HG02610 (cell line): ENCODE results near the gene PHYH.
A peak's percentile ranks its signal among the peaks of the same experiment; 100 is the strongest.
"Not testable (repeated sequence)": the region's sequence is repeated elsewhere in the genome, so short reads cannot be mapped to it uniquely, and the experiment has no call there.

ENCODE experiments used
- ATAC-seq: cut with Tn5 transposase; IDR thresholded peaks from one replicate; pipeline ENCODE4 v1.9.1; 2021; ENCODE audit warnings: mild to moderate bottlenecking, moderate library complexity; ENCODE audit not compliant: unreplicated experiment

PHYH gene

DNA sequence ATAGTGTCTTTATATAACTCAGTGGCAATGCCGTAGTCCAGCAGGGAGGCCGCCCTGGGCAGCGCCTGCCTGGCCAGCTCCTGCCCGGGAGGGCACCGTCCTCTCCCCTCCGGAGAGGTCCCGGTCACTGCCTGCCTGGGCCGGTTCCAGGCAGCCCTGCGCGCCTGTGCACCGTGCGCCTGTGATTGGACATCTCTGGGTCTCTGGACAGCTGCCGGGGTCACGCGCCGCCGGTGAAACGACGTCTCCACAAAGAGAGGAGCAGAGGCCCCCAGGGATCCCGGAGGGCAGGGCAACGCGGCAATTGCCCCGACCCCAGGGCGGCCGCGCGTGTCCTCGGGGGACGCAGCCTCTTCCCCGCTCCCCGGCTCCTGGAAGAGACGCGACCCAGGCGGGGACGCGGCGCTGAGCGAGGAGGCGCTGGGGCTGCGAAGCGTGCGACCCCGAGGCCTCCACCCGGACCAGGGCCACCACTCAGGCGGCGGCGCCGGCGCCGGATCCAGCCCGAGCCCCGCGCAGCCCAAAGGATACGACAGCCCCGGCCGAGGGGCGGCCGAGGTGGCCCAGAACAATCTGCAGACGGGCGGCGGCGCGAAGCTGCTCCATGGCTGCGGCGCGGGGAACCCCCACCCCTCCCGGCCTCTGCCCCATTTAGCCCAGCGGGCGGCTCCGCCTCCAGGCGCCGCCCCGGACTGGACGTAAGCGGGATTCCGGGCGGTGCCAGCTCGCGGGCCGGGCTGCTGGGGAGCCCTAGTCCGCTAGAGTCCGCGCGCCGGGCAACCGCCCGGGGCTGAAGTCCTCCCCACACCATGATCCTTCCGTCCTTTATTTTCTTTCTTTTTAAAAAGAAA is at the start of gene PHYH:
Gene PHYH, minus strand, starts transcription at position 628 of the 851 bp plus-strand sequence. Its CDS starts 22 bp downstream, at position 606.
- peak; percentile 73 for ATAC-seq

DNA sequence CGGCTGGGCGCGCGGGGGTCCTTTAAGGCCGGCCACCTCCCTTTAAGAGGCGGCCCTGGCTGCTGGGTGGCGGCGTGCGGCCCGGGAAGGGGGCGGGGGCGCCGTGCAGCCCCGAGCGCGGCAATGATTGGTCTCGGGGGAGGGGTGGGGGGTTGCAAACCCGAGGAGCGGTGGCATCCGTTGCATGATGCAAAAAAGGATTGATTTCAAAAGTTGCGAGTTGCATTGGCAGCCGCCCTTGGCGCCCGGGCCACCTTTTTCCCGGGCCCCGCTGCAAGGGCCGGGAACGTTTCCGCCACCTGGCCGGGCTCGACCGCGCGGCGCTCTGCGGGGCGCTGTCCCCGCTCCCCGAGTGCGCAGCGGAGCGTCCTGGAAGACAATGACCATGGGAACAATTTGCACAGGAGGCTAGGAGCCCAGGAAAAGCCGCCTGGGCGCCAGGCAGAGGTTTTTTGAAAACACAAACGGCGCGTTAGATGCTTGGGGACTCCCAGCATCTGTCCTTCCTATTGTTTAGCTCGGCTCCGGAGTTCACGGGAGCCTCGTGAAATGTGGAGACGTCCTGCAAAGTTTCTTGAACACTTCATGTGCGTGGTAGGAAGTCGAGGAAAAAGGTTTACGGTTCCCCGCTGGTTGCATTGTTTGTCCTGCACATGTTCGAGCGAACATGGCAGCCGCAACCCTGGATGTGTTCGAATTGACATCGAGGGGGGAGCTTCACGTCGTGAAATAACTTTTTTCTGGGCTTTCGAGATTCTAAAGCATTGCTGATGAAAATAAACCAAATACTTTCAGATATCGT is 48.6 kb upstream of the PHYH start, which contains the start of gene SEPHS1:
Gene SEPHS1, minus strand, starts transcription at position 78 of the 802 bp plus-strand sequence. CDS start 3,343 bp downstream, outside the sequence.
- peak; percentile 64 for ATAC-seq

DNA sequence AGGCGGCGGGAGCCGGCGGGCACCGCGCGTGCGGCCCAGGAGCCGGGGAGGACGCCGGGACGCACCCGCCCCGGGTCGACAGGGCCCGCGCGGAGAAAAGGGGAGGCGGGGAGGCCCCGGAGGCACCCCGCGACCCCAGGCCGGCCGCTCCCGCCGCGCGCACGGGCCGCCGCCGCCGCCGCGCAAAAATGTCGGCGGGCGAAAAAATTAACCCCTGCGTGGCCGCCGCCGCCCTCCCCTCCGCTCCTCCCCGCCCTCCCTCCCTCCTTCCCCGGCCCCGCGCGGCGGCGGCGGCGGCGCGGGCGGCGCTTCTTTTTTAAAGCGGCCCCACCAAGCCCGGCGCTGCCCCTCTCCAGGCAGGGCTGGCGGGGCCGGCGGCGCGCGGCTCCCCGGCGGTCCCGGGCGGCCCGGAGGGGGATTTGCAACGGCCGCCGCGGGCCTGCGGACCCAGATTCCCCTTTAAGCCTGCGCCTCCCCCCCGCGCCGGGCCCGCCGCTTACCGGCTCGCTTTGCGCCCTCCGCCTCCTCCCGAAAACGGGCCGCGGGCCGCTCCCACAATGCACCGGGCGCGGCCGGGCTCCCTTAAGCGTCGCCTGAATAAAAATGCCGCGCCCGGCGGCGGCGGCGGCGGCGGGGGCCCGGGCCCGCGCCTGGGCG is 47.8 kb upstream of the PHYH start:
- ATAC-seq: peak; percentile 60

DNA sequence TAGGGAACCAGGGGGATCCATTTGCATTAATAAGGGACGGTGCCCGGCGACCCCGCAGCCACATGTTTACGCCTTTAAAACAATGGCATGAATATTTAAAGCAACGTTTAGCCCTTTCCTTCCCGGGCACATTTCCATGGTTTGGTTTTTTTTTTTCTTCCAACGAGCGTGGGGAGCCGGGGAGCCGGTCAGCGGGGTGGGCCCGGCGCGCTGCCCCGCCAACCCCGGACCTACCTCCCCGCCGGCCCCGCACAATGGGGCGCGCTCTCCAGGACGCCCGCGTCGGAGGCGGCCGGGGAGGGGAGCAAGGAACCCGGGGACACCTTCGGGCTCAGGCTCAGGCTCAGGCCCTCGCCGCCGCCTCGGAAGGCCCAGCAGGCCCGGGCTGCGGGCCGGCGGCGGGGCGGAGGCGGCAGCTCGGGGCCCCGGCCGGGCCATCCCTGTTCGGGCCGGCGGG is 47.2 kb upstream of the PHYH start:
- ATAC-seq: peak; percentile 27

DNA sequence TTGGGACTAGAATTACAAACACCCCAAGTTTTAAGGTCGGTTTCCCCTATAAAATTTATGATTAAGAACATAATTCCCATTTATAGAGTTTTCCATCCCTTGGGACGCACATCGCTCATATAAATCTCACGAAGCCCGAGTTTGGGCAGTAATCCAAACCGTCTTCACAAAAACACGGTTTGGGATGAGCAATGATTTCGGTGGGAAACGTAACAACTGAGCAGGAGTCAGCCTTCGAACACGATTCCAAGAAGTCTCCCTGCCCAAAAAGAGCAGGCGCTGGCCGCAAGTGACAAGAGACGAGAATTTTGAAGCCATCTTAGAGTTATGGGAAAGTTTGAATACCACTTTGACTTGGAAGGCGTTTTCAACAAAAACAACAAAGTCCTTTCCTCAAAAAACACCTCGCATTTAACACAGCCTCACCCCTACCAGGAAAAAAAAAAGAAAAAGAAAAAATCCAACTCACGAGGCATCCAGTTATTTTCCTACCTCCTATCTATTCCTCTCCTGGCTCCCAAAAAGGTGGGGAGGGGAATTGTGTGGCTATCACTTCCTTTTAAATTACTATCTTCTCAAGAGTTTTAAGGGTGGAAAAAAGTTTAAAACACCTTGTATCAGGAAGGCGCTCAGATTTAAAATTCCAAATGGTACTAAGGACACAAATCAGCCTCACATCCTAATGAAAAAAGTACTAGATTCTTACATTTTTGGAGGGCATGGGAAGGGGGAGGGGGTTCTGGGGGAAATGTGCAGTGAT is 46.6 kb upstream of the PHYH start:
- ATAC-seq: no peak

DNA sequence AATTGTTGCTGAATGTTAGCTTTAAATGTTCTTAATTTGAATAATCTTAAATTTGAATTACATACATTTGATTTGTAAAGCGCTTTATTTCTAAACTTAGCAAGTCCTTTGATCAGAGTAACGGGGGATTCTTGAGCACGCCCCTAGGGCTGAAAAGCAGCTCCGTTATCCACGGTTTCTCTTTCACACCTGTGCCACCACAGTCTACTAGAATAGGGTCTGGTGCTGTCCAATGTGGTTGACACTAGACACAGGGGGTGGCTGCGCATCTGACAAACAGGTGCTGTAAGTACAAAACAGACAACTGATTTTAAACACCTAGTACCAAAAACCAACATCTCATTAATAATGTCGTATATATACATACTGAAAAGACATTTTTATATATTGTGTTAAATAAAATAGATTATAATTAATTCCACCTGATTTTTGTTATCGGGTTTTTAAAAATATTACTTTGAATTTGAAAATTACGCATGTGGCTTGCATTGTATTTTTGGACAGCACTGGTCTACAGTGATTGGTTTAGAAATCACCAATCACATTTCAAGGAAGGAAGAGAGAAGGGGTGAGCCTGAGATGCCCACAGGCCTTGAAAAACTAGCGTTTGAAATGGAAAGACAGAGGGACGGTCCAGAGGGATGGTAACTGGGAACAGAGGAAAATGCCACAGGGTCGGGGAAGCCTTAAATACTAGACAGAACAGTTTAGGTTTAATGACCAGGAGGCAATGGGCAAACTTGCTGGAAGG is 40.9 kb upstream of the PHYH start:
- peak; percentile 86 for ATAC-seq

DNA sequence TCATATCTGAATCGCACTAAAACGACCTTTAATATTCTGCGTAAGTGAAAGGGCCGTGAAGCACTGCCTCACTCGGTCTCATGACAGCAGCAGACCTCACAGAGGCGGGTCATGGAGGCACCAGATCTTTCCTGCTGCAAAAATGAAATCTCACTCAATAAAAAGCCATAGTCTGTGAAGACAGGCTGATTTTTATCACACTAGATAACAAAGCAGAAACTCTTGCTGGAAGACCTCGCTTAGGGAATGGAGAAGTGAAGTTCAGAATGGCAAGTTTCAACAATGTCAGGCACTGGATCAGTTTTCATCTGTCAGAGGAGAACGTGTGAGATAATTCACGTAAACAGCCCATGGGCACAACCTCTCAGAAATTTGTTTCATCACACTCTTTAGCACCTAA is 40.2 kb upstream of the PHYH start:
- peak; percentile 6 for ATAC-seq

DNA sequence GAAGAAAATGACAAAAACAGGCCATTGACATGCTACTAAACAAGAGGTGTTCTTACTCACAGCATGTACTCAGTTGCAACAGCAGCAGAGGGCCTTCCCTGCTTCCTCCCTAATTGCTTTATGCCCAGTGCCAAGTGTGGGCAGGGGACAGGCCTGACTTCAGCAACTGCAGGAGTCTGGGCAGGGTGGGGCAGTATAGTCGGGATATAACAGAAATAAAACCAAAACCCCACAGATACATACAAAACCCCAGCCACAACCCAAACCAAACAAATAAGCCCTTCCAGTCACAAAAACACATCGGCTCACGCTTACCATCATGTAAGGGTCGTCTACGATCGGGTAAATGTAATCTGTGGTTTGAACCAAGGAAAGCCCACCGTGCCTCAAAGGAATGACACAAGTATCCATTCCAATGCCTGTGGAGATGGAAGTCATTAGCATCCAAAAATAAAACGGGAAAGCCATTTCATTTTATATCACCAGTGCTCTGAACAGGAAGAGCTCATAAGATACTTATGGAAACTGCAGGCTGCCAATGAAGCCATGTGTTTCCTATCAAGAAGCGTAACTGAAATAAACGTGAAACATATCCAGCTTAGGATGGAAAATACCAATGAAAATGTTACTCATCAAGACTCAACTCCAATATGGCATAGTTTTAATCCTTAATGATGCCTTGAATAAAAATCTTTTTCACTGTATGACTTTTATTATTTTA is 38.7 kb upstream of the PHYH start:
- ATAC-seq: no peak

DNA sequence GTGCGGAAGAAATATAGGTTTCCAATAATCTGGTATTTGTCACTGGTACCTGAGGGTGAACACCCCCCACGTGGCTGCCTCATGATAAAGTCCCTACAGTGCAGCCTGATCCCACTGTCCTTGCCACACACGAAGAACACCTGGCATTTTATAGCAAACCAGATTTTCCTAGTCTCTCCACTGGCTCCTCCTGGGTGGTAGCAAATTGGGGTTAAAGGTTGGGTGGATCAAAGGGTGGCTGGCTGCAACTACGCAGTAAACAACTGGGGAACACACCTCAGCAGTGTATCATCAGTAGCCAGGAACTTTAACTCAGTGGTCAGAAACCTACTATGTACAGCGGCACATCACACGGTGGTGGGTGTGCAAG is 37.9 kb upstream of the PHYH start:
- ATAC-seq: no peak

DNA sequence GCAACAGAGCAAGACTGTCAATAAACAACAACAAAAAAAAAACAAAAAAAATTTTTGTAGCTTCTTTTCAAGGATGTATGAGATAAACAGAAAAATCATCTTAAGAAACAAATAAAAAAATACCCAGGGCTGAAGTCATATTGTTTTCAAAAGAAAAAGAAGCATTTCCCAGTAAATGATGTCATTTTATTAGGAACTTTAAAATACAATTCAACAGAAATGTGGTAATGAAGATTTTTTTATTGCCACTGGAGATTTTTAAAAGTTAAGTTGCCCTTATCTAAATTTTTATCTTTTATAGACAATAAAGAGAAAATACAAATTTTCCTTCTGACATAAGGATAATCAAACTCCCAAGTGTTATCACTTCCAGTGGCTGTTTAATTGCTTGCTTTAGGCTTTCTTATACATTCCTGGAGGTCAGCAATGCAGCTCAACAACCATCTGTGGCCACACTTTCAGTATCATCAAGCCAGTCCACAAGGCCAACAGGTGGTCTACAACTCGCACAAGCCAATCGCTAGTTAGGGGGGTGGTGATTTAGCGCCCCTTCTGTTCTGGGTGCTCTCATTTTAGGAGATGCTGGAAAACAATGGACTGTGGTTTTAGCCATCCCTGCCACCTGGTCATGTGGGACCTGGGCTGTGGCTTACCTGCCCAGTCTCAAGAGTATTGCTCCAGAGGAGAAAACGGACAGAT is 37.4 kb upstream of the PHYH start:
- ATAC-seq: no peak

DNA sequence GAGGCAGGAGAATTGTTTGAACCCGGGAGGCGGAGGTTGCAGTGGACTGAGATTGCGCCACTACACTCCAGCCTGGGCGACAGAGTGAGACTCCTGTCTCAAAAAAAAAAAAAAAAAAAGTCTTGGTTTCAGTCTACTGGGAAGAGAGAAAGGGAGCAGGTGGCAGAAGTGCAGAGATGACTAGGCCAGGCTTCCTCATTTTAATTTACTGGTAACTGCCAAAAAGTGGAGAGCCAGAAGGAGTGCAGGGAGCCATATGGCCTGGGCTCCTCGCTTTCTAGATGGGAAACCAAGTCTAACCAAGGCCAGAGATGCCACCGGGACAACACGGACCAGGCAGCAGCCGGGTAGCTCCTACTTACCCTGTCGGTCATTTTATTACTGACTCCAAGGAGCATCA is 36.0 kb upstream of the PHYH start:
- ATAC-seq: no peak

DNA sequence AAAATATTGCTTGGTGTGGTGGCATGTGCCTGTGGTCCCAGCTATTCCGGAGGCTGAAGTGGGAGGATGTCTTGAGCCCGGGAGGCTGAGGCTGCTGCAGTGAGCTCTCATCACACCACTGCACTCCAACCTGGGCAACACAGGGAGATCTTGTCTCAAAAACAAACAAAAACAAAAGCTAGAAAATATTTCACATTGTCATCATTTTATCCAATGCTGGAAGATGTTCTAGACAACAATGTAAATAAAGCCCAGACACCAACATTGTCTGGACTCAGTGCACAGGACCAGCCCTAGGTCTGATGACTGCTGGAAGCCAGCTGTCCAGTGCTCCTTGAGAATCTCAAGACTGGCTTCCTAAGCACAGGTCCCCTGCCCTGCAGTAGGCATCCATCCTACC is 34.7 kb upstream of the PHYH start:
- ATAC-seq: no peak

DNA sequence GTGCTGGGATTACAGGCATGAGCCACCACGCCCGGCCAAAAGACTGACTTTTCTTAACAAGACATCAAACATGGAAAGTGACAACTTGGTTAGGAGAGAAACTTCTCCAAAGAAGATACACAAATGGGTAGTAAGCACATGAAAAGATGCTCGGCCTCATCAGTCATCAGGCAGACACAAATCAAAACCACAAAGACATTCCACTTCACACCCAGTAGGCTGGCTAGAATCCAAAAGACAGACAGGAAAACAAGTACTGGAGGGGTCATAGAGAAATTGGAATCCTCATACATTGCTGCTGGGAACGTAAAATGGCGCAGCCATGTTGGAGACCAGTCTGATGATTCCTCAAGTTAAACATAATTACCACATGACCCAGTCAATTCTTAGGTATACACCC is 31.8 kb upstream of the PHYH start:
- no peak for ATAC-seq

DNA sequence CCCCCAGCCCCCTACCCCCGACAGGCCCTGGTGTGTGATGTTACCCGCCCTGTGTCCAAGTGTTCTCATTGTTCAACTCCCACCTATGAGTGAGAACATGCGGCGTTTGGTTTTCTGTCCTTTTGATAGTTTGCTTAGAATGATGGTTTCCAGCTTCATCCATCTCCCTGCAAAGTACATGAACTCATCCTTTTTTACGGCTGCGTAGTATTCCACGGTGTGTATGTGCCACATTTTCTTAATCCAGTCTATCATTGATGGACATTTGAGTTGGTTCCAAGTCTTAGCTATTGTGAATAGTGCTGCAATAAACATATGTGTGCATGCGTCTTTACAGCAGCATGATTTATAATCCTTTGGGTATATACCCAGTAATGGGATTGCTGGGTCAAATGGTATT is 31.1 kb upstream of the PHYH start:
- ATAC-seq: not testable (repeated sequence)

DNA sequence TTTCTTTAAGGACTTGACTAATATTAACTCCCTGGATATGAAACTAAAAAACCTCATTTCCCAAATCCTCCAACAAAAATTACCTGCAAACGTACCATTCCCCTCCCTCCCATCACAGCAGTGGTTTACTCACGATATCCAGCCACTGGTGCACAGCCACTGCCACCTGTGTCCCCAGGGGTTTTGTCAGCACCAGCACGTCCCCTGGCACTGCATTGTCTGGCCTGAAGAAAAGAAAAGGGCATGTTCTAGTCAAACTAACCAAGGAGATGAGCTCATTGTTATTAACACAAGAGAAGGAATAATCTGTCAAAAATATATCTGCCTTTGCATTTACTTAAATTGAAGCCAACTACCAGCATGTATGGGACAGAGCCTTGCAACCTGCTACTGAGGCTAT is 29.7 kb upstream of the PHYH start:
- no peak for ATAC-seq

DNA sequence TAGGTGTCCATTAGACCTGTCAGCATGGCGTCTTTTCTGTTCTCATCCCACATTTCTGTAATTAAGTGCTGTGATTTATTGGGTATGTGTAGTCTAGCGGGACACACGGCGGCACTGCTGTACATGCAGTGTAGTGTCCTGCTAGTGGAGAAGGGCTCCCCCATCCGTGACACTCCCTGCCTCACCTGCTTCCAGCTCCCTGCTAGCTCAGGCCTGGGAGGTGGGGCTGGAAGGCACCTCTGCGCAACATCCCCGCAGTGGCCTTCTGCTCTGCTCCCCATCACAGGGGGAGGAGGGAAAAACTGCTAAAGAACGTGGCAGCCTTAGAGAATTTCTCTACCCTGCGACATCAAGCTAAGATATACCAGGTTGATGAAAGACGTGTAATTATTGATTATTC is 28.7 kb upstream of the PHYH start:
- ATAC-seq: no peak

DNA sequence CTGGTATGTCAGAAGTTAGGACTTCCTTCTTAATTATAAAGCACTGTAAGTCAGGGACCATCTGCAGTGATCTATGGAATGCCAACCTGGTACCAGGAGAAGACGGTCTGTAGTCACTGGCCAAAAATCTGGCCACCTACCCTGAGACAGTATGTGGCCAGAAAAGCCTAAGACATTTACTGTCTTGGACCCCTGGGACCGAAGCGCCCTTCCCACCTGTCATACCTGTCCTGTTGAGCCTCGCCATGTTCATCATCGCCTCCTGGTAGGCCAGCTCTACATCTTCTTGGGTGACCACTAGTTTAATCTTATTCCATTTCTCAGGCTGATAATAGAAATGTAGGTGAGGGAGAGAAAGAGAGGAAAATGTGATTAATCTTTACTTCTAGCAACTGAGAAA is 28.3 kb upstream of the PHYH start:
- no peak for ATAC-seq

DNA sequence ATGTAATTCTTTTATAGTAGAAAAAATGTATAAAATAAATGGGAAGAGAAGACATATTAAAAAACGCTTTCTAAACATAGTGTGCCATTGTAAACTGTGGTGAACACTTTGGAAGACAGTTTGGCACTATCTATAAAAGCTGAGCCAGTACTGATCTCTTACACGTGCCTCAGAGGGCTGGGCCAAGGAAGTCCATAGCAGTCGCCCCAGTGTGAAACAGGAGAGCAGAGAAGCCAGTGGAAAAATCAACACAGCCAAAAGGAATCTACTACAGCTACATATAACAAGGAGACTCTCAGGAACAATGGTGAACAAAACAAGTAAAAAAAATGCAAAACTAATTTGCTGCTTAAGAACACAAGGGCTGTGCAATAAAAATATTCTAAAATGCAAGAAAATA is 27.7 kb upstream of the PHYH start:
- no peak for ATAC-seq
